Hematopoietic multipotent progenitor cell treated with erythropoietin and hydrocortisone succinate and interleukin-3 and kit ligand, for 17 days (in vitro differentiated cells): ENCODE results near the gene GALNT11.

Source experiments
- DNase-seq: peaks from one replicate; pipeline ENCODE4 v3.0.0-alpha.2; 2015; ENCODE audit warnings: low spot score

Gene GALNT11

DNA sequence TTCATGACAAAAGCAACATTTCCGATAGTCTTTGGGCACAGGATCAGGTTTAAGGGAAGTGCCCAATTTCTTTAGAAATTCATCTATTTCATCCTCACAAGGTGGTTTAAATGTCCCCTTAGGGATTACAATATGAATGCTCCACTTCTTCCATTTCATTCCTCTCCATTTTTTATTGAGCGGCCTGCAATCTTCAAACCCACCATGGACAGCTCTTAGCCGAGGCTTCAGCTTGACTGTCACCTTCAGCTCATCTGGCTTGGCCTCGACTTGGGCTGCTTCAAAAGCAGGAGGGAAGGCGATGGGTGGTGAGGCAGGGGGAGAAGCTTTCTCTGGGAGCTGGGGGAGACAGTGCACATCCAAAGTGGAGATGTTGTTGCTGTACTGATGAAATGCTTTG is 123.2 kb downstream of the GALNT11 start:
- DNase-seq: no peak

DNA sequence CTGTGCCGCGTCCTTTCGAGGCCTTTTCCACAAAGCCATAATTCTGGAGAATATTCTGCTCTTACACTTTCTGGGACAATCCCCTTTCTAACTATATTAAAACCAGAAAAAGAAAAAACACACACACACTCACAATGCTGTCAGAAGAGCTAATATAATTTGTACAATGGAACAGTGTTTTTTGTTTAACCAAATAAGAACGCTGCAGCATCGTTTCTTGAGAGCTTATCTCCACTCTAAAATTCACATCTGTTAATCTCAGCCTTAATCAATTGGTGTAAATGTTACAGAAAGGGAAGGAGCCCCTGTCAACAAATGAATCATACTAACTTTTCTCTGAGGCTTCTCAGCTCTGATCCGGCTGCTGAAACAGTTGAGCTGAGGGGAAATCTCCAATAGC is 123.9 kb downstream of the GALNT11 start:
- DNase-seq: no peak

DNA sequence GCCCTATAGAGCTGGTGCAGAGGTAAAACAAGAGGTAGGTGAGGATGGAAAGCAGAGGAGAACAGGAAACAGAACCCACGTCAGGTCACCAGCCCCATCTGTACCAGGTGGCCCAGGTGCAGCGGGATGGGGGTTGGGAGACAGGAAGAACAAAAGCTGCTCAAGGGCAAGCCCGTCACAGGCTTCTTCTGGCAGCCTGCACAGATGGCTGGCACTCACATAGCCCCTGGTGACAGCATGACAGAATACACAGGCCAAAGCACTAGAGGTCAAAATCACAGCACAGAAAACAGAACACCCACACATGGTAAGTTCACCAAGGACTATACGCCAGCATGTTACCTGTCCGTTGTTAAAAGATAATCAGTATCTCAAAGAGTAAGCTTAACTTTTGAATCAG is 126.8 kb downstream of the GALNT11 start:
- DNase-seq: no peak

DNA sequence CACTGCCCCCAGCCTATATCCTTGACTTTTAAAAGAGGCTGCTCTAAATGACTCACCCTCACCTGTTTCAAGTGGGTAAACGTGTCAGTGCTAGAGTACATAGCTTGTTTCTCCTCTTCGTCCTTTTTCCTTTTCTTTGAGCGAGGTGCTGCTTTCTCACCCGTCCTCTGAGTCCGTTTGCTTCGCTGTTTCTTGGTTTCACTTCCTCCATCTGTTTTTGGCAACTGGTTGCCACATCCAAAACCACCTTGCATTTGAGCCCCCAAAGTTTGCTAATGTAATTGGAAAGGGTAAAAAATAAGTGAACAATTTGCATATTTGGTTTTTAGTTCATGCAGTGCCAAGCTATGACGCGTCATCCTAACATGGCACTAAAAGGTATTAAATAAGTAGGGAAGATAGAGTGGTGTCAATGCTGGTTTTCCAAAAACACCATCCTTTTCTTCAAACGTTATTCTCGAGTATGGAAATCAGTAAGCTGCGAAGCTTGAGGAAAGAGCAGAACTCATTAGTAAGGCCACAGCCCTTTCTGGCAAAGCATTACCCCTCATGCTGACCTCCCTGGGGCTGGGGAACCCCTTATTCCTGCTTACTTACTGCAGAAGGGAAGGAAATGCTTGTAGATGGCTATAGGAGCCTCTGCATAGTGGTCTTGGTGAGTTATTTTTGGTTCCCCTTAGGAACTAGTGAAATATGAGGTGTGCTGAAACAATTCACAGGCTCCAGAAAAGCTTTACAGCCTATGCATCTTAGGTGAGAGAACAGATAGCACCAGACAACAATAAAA is 133.5 kb downstream of the GALNT11 start:
- no peak for DNase-seq

DNA sequence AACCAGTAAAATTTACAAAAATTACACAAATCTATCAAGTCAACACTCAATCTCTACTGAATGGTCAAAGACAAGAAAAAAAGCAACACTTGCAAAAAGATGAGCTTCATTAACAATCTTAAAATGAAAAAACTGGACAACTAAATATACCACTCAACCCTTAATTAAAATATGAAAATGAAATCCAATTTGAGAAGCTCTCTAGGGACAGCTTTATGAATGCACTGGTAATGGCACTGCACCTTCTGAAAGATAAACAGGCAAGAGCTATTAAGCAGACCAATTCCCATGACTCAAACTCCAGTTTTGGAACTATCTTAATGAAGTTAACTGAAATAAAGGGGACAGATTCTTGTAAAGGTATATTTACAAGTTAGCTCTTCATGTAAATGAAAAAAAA is 135.7 kb downstream of the GALNT11 start:
- DNase-seq: no peak

DNA sequence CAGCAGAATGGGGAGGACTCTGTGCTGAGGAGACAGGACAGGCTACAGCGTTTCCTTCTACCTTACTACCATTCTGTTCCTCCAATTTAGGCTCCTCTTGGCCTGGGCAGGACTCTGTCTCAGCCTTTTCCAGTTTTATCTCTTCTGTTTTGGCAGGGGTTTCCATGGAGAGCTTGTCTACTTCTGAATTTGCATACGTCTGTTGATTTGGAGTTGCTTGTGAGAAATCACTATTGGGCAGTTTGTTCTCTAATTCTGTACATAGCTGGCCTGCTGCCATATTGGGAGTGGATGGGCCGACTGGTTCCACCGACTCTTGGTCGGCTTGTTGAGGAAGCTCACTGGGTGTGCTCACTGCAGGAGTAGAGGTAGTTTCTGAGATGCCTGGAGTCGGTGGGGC is 136.8 kb downstream of the GALNT11 start:
- no peak for DNase-seq
